IMR-90 (cell line): ENCODE measurements around the gene ZNF195.
"Not testable (repeated sequence)": the region's sequence is repeated elsewhere in the genome, so short reads cannot be mapped to it uniquely, and the experiment has no call there.

Source experiments
- CEBPB ChIP-seq: IDR thresholded peaks from 2 replicates; pipeline ENCODE4 v1.6.1; 2012; ENCODE audit warnings: low read depth, low read length, improper control_type of control experiment
- CHD1 ChIP-seq: IDR thresholded peaks from 2 replicates; pipeline ENCODE4 v1.6.1; 2012; ENCODE audit warnings: low read depth, low read length, improper control_type of control experiment
- CTCF ChIP-seq: conservative IDR thresholded peaks from 2 replicates; pipeline ENCODE4 v1.5.1; 2012; ENCODE audit warnings: mild to moderate bottlenecking, low read depth, low read length, improper control_type of control experiment
- ELK1 ChIP-seq: fragments of 150-350 bp; IDR thresholded peaks from 2 replicates; pipeline ENCODE4 v1.6.1; 2016; ENCODE audit warnings: low read depth, mild to moderate bottlenecking, low read length, moderate library complexity, borderline replicate concordance
- FOS ChIP-seq: fragments of 150-350 bp; IDR thresholded peaks from 2 replicates; pipeline ENCODE4 v1.6.1; 2016; ENCODE audit warnings: low read depth, low read length
- MAFK ChIP-seq: IDR thresholded peaks from 2 replicates; pipeline ENCODE4 v1.6.1; 2012; ENCODE audit warnings: low read depth, low read length, improper control_type of control experiment
- MAZ ChIP-seq: IDR thresholded peaks from 2 replicates; pipeline ENCODE4 v1.6.1; 2012; ENCODE audit warnings: low read depth, mild to moderate bottlenecking, low read length, improper control_type of control experiment, moderate library complexity, borderline replicate concordance
- MXI1 ChIP-seq: IDR thresholded peaks from 2 replicates; pipeline ENCODE4 v1.6.1; 2012; ENCODE audit warnings: low read depth, mild to moderate bottlenecking, low read length, moderate library complexity, borderline replicate concordance
- NFE2L2 ChIP-seq: fragments of 150-350 bp; IDR thresholded peaks from 2 replicates; pipeline ENCODE4 v1.6.1; 2016; ENCODE audit warnings: low read depth, mild to moderate bottlenecking, low read length
- POLR2A ChIP-seq: IDR thresholded peaks from 2 replicates; pipeline ENCODE4 v1.6.1; 2012; ENCODE audit warnings: mild to moderate bottlenecking, low read depth, low read length
- RAD21 ChIP-seq: IDR thresholded peaks from 2 replicates; pipeline ENCODE4 v1.6.1; 2012; ENCODE audit warnings: low read length, improper control_type of control experiment
- RFX5 ChIP-seq: IDR thresholded peaks from 2 replicates; pipeline ENCODE4 v1.8.0; 2012; ENCODE audit warnings: low read depth, mild to moderate bottlenecking, low read length, moderate library complexity
- SMC3 ChIP-seq: fragments of 150-350 bp; IDR thresholded peaks from 2 replicates; pipeline ENCODE4 v1.6.1; 2016; ENCODE audit warnings: low read depth, mild to moderate bottlenecking, antibody characterized with exemption, low read length, moderate library complexity
- USF2 ChIP-seq: fragments of 150-350 bp; IDR thresholded peaks from 2 replicates; pipeline ENCODE4 v1.6.1; 2017; ENCODE audit warnings: mild to moderate bottlenecking, antibody characterized with exemption, low read length, low read depth

- not testable (repeated sequence) for TF ChIP-seq RAD21, CTCF, NFE2L2, MAFK, POLR2A, RFX5, USF2, MXI1, CEBPB, CHD1, SMC3, ELK1, MAZ, FOS
Observed at GRCh38 chr11:3401052-3401451, 22.1 kb upstream of the ZNF195 start.
